ENCODE data around the gene DAPK1. TPM values are rescaled to one million over a fixed set of nuclear protein-coding genes. Genes with fewer than 3 reads are reported as not detected.
A peak's percentile ranks its signal among the peaks of the same experiment; 100 is the strongest.

Gene DAPK1
- total and polyA plus RNA-seq, 3 donors from 2014 or later: 35.1 to 74.6 (median 71.0) TPM

- Histone ChIP-seq H3K4me3 (no peak overlapping the region), H3K27ac (no peak overlapping the region), H3K27me3 (no peaks in the 10 kb centered on the region), H3K36me3 (ENCODE audit: low read depth, missing control alignments) (no peaks in the 10 kb centered on the region), H3K4me1 (no peaks in the 10 kb centered on the region), H3K9me3 (no peaks in the 10 kb centered on the region)
- no peak for DNase-seq
- 93 to 97% methylated on average over 2 of the region's 2 CpGs for WGBS, 2 donors
- no peak for TF ChIP-seq CTCF (IDR thresholded peaks at IDR 0.05)
- TF ChIP-seq POLR2A (IDR thresholded peaks at IDR 0.05): no peak
- intact Hi-C loops (cut with DNase I; ENCODE audit: low total_unique reads): no loop called here
Observed at GRCh38 chr9:87720173-87720572, 222.5 kb downstream of the DAPK1 start.

- H3K9me3 ChIP-seq: no peaks in the 10 kb centered on the region
- intact Hi-C loops (cut with DNase I; ENCODE audit: low total_unique reads): no loop called here
- no peak for TF ChIP-seq POLR2A (IDR thresholded peaks at IDR 0.05)
- no peak for TF ChIP-seq CTCF (IDR thresholded peaks at IDR 0.05)
- peak; percentile 48 for DNase-seq
- H3K27me3 ChIP-seq: no peaks in the 10 kb centered on the region
- no peaks in the 10 kb centered on the region for H3K36me3 ChIP-seq (ENCODE audit: low read depth, missing control alignments)
- WGBS, 2 donors: 86 to 87% methylated on average over 5 of the region's 5 CpGs
- H3K4me1 ChIP-seq: peaks cover 6% of the 10 kb centered on the region
- no peak overlapping the region for H3K4me3 ChIP-seq
- no peak overlapping the region for H3K27ac ChIP-seq
Observed at GRCh38 chr9:87722393-87723088, 224.9 kb downstream of the DAPK1 start.

- no peaks in the 10 kb centered on the region for H3K36me3 ChIP-seq (ENCODE audit: low read depth, missing control alignments)
- WGBS, 2 donors: 1 to 4% methylated on average over 9 to 25 of the region's 25 CpGs
- H3K27ac ChIP-seq: peak overlapping the region; percentile 84 to 97
- peak overlapping the region; percentile 82 to 88 for H3K4me3 ChIP-seq
- peaks cover 8% of the 10 kb centered on the region for H3K4me1 ChIP-seq
- no peaks in the 10 kb centered on the region for H3K9me3 ChIP-seq
- intact Hi-C loops (cut with DNase I; ENCODE audit: low total_unique reads): no loop called here
- no peaks in the 10 kb centered on the region for H3K27me3 ChIP-seq
- peak; percentile 37 for DNase-seq
- TF ChIP-seq POLR2A (IDR thresholded peaks at IDR 0.05) (no peak), CTCF (IDR thresholded peaks at IDR 0.05) (no peak)
Observed at GRCh38 chr9:87725356-87725899, 227.8 kb downstream of the DAPK1 start.

- intact Hi-C loops (cut with DNase I; ENCODE audit: low total_unique reads): no loop called here
- DNase-seq: peak; percentile 97
- TF ChIP-seq POLR2A (IDR thresholded peaks at IDR 0.05) (peak; percentile 7), CTCF (IDR thresholded peaks at IDR 0.05) (no peak)
- H3K9me3 ChIP-seq: no peaks in the 10 kb centered on the region
- peak within 1 kb of the TSS; percentile 84 to 97 for H3K27ac ChIP-seq
- peaks cover 8% of the 10 kb centered on the region for H3K4me1 ChIP-seq
- 0 to 1% methylated on average over 21 to 44 of the region's 67 CpGs for WGBS, 2 donors
- H3K36me3 ChIP-seq (ENCODE audit: low read depth, missing control alignments): no peaks in the 10 kb centered on the region
- no peaks in the 10 kb centered on the region for H3K27me3 ChIP-seq
- peak within 1 kb of the TSS; percentile 82 to 88 for H3K4me3 ChIP-seq
Observed at GRCh38 chr9:87725900-87726709, 228.4 kb downstream of the DAPK1 start, which contains the start of gene CTSL. TSS of gene CTSL (plus strand) at chr9:87726119. CDS start at chr9:87727604, 1,485 bp downstream.

Data from testis (tissue), 3 donors.